CMK (cell line): ENCODE data around the gene DRC3.

ENCODE experiments used
- DNase-seq: peaks from one replicate; pipeline ENCODE4 v3.0.0-alpha.2; 2010; ENCODE audit warnings: low read depth

The DRC3 gene

DNA sequence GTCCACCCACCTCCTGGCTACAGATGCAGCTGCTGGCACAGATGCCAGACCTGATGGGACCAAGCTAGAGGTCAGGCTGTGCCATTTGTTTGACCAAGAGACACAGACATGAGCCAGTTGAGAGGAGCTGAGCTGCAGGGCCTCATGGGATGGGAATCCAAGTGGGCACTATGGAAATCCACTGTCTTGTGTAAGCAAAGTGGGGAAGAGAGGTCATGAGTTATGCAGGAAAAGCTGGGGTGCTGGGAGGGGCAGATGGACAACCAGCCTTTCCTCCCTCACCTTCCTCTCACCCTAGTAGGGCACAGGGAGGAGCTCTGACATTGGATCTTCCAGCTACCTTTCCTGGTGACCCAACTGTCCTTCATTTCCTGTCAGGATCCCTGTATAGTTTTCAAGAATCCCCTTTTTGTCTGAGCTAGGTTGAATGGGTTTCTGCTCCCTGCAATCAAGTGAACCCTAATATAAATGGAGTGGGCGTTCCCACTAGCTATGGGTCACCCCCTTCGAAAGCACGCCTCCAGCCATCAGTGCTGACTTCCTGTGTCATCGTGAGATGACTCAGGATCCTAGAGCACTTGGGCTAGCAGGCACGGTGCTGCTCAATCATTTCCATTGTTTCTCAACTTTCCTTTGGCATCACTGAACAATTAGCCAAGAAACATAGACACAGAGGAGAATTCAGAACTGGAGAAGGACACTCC, 52.7 kb downstream of the DRC3 start:
- DNase-seq = no peak

DNA sequence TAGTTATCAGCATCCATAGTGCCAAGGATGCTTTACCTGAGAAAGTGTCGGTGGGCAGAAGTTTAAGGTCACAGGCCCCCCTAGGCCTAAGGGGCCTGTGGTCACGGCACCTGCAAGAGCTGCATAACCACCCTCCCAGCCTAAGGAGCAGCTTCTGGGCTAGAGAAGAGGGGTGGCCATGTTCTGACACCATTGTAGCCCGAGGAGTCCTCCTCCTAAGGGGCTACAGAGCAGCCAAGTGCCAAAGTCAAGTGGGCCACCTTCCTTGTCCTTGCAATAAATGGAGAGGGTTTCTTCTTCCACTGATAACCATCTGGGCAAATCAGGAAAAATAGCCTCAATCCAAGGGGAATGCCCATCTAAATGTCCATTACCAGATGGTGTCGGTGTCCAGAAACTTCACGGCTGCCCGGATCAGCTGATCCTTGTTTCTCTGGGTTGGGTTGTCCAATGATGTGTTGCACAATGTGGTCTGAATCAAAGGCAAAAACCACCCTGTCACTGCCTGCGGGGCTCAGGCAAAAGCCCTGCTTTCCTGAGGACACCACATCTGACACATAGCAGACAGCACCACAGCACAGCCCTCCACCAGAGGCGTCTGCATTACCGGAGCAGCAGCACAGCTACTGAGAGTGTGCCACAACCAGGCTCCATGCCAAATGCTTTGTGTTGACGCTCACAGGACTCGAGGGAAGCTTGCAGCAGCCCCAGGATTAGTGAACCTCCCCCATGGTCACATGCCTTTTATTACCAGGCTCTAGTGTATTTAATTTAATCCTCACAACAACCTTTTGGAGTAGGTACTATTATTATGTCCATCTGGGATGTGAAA, 53.5 kb downstream of the DRC3 start:
- DNase-seq = no peak

DNA sequence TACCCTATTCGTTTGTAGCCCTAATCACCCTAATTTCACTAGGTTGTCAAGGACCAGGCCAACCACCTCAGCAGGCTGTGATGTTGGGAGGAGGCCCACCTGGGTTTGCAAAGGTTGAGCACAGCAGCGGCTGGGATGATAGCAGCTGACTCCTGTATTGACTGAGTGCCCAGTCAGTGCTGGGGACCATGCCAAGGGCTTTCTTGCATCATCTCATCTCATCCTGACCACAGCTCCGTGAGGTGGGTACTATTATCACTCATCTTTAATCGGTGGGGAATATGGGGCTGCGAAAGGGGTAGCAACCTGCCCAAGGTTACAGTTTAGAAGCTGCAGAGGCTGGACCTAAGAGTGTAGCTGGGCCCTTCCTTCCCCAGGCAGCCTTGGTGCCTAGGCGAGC, 54.6 kb downstream of the DRC3 start:
- DNase-seq = no peak

DNA sequence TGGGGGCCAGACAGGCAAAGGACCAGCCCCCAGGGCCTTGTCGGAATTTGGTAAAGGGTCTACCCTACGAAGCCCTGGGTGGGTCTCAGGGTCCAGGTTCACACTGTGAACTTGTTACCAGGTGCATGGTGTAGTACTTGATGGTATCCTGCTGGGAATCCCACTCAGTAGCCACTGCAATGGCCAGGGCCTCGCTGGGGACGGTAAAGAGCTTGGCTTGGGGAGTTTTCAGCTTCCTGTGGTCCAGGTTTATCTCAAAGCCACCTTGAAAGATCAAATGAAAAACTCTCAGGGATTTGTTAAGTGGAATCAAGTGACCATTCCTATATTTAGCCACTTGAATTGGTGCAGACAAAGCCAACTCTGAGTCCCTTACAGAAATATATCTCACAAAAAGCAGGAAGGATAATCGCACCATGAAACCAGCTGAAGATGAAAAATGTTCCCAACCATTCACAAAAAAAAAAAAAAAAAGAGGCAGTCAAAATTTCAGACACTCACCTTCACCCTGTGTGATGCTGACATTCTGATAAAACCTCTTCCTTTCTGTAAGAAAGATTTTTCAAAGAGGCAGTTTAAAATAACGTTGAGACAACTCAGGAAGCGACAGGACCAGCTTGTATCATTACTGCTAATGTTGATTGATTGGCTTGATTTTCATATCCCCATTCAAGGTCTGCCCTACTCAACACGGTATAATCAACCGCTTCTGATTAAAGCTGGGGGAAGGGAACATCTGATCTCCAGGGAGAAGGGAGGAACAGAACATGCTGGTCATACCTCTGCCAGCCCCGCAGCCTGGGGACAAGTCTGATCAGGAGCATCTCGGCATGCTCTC, 55.7 kb downstream of the DRC3 start:
- DNase-seq = no peak

DNA sequence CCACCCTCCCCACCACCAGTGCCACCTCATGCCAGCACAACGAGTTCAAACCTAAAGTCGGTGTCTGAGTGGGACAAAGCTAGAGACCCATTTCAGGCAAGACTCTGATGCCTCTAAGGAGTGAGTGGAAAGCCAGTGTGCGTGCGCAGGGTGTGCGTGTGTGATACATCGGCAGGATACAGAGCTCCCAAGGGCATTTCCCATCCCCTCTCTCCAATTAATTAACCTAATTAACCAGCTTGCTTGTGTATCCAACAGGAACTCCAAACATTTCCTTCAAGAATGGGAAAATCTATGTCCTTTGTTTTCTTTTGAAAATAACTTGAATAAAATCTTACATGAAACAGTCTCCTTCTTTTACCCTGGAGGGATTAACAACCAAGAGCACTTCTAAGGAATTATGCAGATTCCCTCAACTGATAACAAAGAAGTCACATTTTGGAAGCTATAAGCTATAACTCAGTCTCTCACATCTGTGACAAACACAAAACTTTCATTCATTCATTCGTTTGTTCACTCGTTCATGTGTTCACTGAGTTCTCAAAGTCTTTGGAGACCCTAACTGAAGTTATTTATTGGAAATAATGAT, 56.4 kb downstream of the DRC3 start:
- DNase-seq = no peak

DNA sequence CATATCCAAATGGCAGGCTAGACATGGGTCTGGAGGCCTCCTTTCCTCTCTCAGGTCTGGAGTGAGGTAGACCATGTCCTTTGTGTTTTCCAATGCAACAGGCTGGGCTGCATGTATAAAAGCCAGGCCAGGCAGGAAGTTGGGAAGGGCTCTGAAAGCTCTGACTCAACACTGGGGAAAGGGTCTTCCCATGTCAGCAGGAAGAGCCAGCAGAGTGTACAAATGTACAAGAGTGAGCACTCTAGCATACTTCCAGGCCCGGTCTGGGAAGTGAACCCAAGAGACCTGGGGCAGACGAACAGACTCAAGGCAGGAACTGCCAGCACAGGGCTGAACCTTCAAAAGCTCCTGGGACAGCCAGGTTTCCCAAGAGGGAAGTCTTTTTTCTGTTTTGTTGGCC, 59.3 kb downstream of the DRC3 start:
- no peak for DNase-seq

DNA sequence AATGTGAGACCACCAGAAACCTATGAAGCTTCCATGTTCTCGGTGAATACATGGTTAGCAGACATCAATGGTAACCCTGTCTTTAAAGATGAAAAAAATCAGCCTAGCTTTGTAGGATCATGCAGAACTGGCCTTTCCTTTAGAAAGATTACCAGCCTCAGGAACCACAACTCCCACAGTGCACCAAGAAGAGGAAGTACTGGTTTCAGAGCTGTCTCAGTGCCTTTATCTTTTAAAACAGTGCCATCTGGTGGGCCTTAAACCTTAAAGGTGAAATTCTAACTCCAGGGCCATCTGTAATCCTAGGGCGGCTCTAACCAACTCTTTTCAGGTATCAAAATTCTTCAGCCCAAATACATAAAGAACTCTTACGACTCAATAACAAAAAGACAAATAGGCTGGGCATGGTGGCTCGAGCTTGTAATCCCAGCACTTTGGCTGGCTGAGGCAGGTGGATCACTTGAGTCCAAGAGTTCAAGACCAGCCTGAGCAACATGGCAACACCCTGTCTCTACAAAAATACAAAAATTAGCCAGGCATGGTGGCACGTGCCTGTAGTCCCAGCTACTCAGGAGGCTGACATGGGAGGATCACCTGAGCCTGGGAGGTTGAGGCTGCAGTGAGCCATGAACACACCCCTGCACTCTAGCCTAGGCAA, 60.9 kb downstream of the DRC3 start:
- peak; percentile 54 for DNase-seq

DNA sequence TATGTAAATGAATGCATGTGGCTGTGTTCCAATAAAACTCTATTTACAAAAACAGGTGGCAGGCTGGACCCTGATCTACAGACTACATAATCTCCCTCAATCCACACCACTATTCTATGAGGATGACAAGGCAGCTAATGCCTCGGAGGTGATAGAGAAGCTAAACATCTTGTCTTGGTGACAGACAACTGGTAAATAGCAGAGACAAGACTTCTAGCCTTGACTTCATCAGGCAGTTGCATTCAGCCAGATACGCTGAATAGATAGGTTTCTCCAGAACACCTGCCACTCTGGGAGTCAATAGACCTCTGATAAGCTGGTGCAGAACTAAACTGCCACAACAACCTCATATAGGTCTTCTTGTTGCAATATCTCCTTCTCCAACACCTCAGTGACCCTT, 63.0 kb downstream of the DRC3 start:
- DNase-seq = no peak

DNA sequence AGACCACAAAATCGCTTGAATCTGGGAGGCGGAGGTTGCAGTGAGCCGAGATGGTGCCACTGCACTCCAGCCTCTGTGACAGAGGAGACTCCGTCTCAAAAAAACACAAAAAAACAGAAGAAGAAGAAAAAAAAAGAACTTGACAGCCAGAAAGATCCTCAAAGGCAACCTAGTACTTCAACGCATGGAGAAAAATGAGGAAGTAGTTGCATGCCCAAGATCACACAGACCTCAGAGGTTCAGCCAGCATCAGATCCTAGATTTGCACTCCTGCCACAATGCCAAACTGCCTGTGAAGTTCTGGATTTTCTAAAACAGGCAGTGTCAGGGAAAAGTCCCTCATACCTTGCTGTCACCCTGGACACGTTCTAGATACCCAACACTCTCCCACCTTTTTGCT, 64.8 kb downstream of the DRC3 start:
- no peak for DNase-seq

DNA sequence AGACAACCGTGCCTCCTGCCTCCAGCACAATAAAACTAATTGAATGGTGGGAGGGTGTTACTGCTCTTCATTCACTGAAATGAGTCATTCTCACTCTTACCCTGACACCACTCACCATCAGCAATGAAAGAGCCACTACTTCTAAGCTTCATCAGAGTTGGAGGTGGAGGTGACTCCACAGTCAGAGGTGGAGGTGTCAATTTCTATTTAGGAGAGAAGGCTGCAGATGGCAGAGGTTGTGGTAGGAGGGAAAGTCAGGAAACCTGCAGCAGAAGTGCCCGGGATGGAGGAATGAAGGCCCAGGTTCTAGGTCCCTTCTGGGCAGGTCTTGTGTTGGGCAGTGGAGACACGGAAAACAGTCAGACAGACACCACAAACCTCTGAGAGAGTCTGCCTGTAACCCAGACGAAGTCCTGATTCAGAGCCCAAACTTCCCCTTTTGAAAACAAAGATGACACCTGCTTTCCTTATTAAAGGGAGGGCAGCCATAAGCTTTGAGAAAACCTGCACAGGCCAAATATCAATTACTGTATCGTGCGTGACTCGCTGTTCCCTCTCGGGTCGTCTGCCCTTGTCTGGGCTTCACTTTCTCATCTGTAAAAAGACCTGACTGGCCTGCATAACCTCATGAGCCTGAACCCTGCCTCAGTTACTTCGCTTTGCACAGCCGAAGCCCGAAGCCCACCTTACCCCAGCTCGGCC, 65.6 kb downstream of the DRC3 start:
- DNase-seq = no peak

DNA sequence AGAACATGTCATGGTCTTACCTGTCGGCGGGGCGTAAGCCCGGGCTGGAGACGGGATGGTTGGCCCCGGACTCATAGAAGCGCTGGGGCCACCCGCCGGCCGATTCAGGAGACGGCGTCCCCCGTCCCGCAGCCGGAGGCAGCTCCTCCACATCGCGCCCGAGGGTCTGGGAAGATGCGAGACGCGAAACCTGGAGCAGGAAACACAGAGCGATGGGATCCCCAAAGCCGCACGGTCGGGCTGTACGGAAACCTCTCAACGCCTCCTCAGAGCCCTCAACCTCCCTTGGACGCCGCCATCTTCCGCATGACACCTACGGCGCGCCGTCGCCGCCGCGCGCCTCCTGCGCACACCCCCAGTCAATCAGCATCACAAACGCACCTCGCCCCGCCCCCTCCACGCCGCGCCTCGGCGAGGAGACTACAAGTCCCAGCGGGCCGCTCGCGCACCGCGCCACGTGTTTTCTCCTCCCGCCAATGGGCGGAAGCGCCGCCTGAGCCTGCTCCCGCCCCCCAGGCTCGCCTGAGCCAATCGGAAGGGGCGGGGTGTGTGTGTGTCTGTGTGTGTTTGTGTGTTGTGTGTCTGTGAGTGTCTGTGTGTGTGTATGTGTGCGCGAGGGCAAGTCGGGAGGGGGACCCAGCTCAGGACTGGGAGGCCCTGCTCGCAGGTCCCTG, 66.3 kb downstream of the DRC3 start, which contains the start of the genes ATPAF2 and GID4:
TSS of gene ATPAF2 (minus strand) at position 308 of the 674 bp plus-strand sequence. CDS start at position 153, 155 bp downstream.
TSS of gene GID4 (plus strand) at position 548 of the 674 bp plus-strand sequence. CDS start at position 605, 57 bp downstream.
- DNase-seq = peak; percentile 99

DNA sequence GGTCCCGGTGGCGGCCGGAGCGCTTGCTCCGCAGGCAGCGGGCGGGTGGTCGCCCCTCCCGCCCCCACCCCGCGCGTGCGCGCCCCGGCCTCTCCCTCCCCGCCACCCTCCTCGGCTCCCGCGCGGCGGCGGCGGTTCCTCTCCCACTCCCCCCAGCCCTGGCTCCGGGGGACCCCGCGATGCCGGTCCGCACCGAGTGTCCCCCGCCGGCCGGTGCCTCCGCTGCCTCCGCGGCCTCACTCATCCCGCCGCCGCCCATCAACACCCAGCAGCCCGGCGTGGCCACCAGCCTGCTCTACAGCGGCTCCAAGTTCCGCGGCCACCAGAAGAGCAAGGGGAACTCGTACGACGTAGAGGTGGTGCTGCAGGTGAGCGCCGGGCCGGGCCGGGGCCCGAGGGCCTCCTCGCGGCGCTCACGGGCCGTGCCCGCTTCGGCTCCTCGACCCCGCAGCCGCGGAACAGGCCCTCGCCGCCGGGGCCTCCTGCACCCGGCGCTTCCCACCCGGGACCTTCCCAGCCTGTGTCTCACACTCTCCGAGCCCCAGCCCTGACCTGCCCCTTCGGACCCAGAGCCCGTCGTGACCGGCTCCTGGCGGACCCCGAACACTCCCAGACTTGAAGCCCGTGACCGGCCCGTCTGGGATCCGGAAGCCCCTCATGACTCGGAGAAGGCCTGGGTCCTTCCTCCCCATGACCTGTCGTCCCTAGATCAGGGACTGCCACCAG, 67.0 kb downstream of the DRC3 start:
- DNase-seq = no peak

DNA sequence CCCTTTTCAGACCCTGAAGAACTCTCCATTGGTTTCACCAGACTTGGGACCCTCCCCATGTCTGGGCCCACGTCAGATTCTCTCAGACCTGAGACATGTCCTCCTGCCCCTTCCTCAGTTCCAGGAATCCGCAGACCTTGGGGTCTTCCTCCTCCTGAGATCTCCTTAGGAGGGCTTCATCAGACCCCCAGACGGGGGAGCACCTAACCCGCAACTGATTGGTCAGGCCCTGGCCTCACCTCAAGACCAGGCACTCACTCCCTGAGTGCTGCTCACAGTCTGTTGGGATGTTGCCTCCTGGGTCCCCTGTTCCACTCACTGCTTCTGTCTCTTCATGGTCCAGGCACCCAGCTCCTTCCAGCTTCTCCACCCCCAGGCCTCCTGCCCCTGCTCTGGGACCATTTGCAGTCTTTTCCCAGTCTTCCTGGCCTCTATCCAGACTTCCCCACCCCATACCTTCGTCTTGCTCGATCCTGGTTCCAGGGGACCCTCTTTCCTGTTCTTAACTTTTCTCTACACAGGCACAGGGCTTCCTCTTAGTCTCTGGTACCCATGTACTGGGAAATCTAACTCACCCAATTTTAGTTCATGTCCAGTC, 67.7 kb downstream of the DRC3 start:
- no peak for DNase-seq

DNA sequence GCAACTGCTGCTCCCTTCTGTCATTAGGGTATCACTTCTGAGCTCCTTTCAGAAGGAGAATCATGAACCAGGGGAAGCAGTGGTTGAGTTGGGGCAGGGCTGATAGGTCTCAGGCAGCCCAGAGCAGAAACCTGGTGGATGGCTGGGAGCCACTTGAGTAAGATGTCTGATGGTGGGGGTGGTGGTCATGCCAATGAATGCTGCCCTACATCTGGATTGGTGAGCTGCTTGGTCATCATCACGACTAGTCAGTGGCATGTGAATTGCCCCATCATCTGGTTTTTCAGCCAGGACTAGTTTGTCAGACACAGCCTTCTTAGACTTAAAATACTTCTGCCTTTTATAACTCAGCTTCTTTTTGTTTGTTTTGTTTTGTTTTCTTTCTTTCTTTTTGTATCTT, 69.1 kb downstream of the DRC3 start:
- DNase-seq = no peak

DNA sequence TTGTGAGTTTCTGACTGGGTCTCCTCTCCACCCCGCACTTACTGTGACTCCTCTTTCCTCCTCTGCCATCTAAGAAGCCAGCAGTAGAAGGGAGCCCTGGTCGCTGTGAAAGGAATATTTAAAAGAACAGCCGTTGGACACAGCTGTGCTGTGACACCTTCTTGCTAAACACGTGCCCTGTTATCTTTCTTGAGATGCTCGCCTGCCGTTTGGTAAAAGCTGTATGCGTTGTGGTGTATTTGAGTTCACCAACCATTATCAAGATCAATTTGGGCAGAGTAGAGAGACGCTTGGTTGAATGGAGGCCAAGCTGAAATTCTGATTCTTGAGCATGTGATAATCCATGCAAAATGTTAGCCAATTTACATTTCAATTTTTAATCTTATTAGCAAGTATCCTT, 70.3 kb downstream of the DRC3 start:
- no peak for DNase-seq

DNA sequence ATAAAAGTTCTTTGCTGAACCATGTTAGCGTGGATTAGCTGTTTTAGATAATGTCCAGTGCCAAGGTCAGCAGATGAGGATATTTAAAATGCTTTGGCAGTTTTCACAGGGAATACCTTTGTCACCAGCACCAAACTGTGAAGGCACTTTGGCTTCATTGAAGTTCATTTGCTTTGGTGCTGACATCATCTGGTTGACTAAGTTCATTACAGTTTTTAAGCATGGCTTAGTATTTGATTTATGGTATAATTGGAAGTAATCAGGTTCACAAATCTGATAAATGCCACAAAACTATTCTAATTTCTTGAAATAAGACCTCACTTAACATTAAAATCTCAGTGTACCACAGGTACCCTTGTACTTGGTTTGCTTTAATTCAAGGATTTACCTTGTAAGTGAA, 70.8 kb downstream of the DRC3 start:
- DNase-seq = no peak

DNA sequence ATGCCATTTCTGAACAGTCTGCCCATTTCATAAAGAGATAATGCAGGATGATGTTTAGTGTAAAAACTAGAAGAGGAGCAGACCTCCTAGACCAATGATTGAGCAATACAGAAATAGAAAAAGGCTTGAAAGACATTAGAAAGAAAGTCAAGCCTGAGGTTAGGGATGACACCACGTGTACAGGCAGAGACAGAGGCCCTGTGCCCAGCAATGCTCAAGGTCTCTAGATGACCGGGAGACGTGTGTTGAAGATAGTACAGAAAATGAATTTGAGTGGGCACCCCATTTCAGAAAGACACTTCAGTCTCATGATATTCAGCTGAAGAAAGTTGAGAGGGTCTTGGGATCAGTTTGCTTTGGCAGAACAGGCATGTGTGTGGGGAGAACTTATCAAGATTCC, 71.9 kb downstream of the DRC3 start:
- DNase-seq = no peak

DNA sequence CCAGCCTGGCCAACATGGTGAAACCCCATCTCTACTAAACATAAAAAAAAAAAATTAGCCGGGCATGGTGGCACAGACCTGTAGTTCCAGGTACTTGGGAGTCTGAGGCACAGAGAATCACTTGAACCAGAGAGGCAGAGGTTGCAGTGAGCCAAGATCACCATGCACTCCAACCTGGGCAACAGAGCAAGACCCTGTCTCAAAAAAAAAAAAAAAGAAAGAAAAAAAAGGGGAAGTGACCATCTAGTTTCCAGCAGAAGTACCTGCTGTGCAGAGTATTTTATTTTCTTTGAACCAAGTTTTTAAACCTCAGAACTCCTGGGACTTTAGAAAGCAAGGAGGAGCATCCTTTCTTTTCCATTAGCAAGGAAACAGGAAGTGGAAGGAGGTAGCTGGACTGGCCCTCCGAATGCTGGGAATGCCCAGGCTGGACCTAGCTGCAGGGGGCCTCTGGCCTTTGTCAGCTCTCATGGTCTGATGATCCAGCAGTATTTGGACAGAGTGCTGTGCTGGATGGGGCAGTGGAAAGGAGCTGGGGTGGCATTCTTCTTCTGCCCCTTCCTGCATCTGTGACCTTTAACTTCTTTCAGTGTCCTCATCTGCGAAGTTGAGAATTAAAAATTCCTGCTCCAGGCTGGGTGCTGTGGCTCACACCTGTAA, 73.2 kb downstream of the DRC3 start:
- DNase-seq = no peak

DNA sequence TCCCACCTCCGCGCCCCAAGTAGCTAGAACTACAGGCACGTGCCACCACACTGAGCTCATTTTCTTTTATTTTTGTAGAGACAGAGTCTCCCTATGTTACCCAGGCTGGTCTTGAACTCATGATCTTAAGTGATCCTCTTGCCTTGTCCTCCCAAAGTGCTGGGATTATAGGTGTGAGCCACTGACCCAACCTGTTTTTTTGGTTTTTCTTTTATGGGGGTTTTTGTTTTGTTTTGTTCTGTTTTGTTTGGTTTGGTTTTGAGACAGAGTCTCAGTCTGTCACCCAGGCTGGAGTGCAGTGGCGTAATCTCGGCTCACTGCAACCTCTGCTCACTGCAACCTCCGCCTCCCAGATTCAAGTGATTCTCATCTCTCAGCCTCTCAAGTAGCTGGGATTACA, 82.9 kb downstream of the DRC3 start:
- DNase-seq = no peak
